GM12878 (cell line): ENCODE measurements around the gene MVP. TPM values are rescaled to one million over a fixed set of nuclear protein-coding genes. Genes with fewer than 3 reads are reported as not detected.

Experiments used
- BCL11A ChIP-seq: IDR thresholded peaks from 2 replicates; pipeline ENCODE4 v1.6.1; 2011; ENCODE audit warnings: low read depth, low read length
- CEBPZ ChIP-seq: fragments of 150-350 bp; IDR thresholded peaks from 2 replicates; pipeline ENCODE4 v1.6.1; 2016; ENCODE audit warnings: low read depth, low read length
- CHD2 ChIP-seq: IDR thresholded peaks from 2 replicates; pipeline ENCODE4 v1.6.1; 2011; ENCODE audit warnings: low read depth, low read length, improper control_type of control experiment, borderline replicate concordance
- CHD4 ChIP-seq: fragments of 200-600 bp; sonication (generic); IDR thresholded peaks from 2 replicates; pipeline ENCODE4 v1.6.1; 2016; ENCODE audit warnings: mild to moderate bottlenecking
- CREM ChIP-seq: IDR thresholded peaks from 2 replicates; pipeline ENCODE4 v1.6.1; 2014; ENCODE audit warnings: antibody characterized with exemption, low read depth
- EP300 ChIP-seq, 2 experiments: fragments of 150-350 bp in 1 of 2; IDR thresholded peaks; 2 replicates each; pipeline ENCODE4 v1.6.1; 2011 to 2012; ENCODE audit warnings: low read depth in 2 of 2, low read length in 2 of 2, borderline replicate concordance in 1 of 2, improper control_type of control experiment in 1 of 2, inconsistent platforms in 1 of 2; ENCODE audit not compliant: control insufficient read depth in 1 of 2
- FOS ChIP-seq: IDR thresholded peaks from 3 replicates; pipeline ENCODE4 v1.6.1; 2011; ENCODE audit warnings: borderline replicate concordance; ENCODE audit not compliant: insufficient read length; ENCODE audit errors: extremely low read depth
- IRF3 ChIP-seq: fragments of 450-650 bp; IDR thresholded peaks from 2 replicates; pipeline ENCODE4 v1.6.1; 2014; ENCODE audit warnings: mild to moderate bottlenecking
- IRF4 ChIP-seq: IDR thresholded peaks from 2 replicates; pipeline ENCODE4 v1.6.1; 2011; ENCODE audit warnings: low read depth, low read length
- KLF5 ChIP-seq: fragments of 450-650 bp; IDR thresholded peaks from 2 replicates; pipeline ENCODE4 v1.6.1; 2014; ENCODE audit warnings: mild to moderate bottlenecking; ENCODE audit not compliant: partially characterized antibody
- MEF2B ChIP-seq: fragments of 450-650 bp; IDR thresholded peaks from 2 replicates; pipeline ENCODE4 v1.6.1; 2018; ENCODE audit warnings: mild to moderate bottlenecking, moderate library complexity; ENCODE audit not compliant: partially characterized antibody, poor library complexity, severe bottlenecking
- MXI1 ChIP-seq: fragments of 150-350 bp; IDR thresholded peaks from 2 replicates; pipeline ENCODE4 v1.6.1; 2011; ENCODE audit warnings: low read depth, mild to moderate bottlenecking, inconsistent platforms, low read length, improper control_type of control experiment
- MYC ChIP-seq: IDR thresholded peaks from 2 replicates; pipeline ENCODE4 v1.6.1; 2011; ENCODE audit warnings: mild to moderate bottlenecking, low read length, moderate library complexity, inconsistent platforms; ENCODE audit not compliant: insufficient read depth, insufficient replicate concordance, insufficient read length, severe bottlenecking
- NFYA ChIP-seq: IDR thresholded peaks from 2 replicates; pipeline ENCODE4 v1.6.1; 2011; ENCODE audit warnings: low read depth, mild to moderate bottlenecking, low read length, improper control_type of control experiment, borderline replicate concordance
- NRF1 ChIP-seq: conservative IDR thresholded peaks from 2 replicates; pipeline ENCODE4 v1.6.1; 2011; ENCODE audit warnings: mild to moderate bottlenecking, low read depth, low read length, improper control_type of control experiment
- RFX5 ChIP-seq: IDR thresholded peaks from 2 replicates; pipeline ENCODE4 v1.6.1; 2011; ENCODE audit warnings: low read depth, low read length, improper control_type of control experiment
- ZNF217 ChIP-seq: fragments of 450-650 bp; IDR thresholded peaks from 2 replicates; pipeline ENCODE4 v1.6.1; 2017; ENCODE audit warnings: antibody characterized with exemption, mild to moderate bottlenecking
- polyA plus RNA-seq, 11 experiments: library from polyadenylated mRNA; depleted of rRNA in 4 of 11; unstranded in 6 of 11; stranded (reverse) in 5 of 11; fragments of >200 nt; fragmentation: Nextera tagmentation in 4 of 11; fragmentation: Illumina TruSeq in 1 of 11; extraction: Ambion mirVana in 4 of 11; extraction: Trizol in 1 of 11; gene quantifications; 1 replicate in 1 of 11; 2 replicates in 10 of 11; pipeline versions ENCODE4 v1.2.1 to v1.2.3, GENCODE V29; 2011 to 2016; ENCODE audit warnings: inconsistent platforms in 2 of 11, missing spikeins in 2 of 11, low read depth in 1 of 11
- total RNA-seq, 4 experiments: library from RNA; depleted of rRNA in 3 of 4; stranded (reverse); fragments of >200 nt in 3 of 4; fragmentation: Illumina TruSeq in 1 of 4; extraction: Trizol in 1 of 4; gene quantifications; 2 replicates each; pipeline versions ENCODE4 v1.2.1 to v1.2.3, GENCODE V29; 2013 to 2021
- TF ChIP-seq, protein P1 (sequence below): fragments of 450-650 bp; IDR thresholded peaks from 2 replicates; pipeline ENCODE4 v1.6.1; 2016; ENCODE audit warnings: mild to moderate bottlenecking, moderate library complexity, borderline replicate concordance
- TF ChIP-seq, protein P2 (sequence below): fragments of 450-650 bp; IDR thresholded peaks from 2 replicates; pipeline ENCODE4 v1.6.1; 2017; ENCODE audit warnings: low read depth, mild to moderate bottlenecking, moderate library complexity

Gene MVP
- total and polyA plus RNA-seq, 10 of the 15 experiments (the other 5 are each of a cell fraction or from before 2014, with no cell fraction given) = 0.98 to 74.2 (median 54.7) TPM

DNA sequence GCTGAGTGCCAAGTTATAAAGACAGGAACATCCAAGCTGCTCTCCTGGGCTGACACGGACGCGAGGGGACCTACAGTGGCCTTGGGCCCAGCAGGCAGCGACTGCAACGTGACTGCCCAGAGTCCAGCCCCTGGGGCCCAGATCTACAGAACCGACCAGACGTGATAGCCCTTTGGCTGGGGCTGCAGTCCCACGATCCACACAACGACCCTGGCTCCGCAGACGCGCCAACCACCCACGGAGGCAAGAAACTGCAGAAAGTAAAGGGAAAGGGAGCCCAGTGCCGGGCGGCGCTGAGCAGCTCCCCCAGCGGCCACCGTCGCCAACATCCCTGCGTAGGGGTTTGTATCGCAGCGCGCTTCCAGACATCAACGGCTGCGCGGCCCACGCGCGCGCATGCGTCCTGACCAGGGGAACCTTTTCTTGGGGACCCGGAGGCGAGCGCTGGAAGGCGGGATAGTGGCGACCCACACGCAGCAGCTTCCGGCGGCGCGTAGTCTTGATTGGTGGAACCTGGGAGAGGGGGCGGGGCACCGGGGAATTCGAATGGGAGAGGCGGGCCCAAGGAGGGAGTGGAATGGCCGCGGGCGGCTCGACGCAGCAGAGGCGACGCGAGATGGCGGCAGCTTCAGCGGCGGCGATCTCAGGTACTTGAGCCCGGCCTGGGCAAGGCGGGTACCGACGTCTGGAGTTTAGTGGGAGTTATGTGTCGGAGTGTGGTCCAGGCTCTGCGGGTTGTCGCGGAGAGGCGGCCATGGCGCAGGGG is 29.9 kb upstream of the MVP start, which contains the start of gene KIF22 (continued):
- TF ChIP-seq, protein P1, sequence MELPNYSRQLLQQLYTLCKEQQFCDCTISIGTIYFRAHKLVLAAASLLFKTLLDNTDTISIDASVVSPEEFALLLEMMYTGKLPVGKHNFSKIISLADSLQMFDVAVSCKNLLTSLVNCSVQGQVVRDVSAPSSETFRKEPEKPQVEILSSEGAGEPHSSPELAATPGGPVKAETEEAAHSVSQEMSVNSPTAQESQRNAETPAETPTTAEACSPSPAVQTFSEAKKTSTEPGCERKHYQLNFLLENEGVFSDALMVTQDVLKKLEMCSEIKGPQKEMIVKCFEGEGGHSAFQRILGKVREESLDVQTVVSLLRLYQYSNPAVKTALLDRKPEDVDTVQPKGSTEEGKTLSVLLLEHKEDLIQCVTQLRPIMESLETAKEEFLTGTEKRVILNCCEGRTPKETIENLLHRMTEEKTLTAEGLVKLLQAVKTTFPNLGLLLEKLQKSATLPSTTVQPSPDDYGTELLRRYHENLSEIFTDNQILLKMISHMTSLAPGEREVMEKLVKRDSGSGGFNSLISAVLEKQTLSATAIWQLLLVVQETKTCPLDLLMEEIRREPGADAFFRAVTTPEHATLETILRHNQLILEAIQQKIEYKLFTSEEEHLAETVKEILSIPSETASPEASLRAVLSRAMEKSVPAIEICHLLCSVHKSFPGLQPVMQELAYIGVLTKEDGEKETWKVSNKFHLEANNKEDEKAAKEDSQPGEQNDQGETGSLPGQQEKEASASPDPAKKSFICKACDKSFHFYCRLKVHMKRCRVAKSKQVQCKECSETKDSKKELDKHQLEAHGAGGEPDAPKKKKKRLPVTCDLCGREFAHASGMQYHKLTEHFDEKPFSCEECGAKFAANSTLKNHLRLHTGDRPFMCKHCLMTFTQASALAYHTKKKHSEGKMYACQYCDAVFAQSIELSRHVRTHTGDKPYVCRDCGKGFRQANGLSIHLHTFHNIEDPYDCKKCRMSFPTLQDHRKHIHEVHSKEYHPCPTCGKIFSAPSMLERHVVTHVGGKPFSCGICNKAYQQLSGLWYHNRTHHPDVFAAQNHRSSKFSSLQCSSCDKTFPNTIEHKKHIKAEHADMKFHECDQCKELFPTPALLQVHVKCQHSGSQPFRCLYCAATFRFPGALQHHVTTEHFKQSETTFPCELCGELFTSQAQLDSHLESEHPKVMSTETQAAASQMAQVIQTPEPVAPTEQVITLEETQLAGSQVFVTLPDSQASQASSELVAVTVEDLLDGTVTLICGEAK = peak; percentile 98
- TF ChIP-seq CREM (peak; percentile 74), CHD2 (peak; percentile 88), MYC (peak; percentile 48), BCL11A (no peak), NFYA (no peak), IRF3 (peak; percentile 73), IRF4 (no peak), NRF1 (peak; percentile 95), MEF2B (no peak), KLF5 (peak; percentile 53), CEBPZ (no peak), RFX5 (no peak; the same call in 1 of the 2 replicates), FOS (no peak), CHD4 (no peak), ZNF217 (no peak), MXI1 (peak; percentile 84), EP300 (IDR thresholded peaks at IDR 0.05; ENCODE audit: borderline replicate concordance in 1 of 2, control insufficient read depth in 1 of 2, low read depth in 2 of 2, low read length in 2 of 2) (no peak)
- TF ChIP-seq, protein P2, sequence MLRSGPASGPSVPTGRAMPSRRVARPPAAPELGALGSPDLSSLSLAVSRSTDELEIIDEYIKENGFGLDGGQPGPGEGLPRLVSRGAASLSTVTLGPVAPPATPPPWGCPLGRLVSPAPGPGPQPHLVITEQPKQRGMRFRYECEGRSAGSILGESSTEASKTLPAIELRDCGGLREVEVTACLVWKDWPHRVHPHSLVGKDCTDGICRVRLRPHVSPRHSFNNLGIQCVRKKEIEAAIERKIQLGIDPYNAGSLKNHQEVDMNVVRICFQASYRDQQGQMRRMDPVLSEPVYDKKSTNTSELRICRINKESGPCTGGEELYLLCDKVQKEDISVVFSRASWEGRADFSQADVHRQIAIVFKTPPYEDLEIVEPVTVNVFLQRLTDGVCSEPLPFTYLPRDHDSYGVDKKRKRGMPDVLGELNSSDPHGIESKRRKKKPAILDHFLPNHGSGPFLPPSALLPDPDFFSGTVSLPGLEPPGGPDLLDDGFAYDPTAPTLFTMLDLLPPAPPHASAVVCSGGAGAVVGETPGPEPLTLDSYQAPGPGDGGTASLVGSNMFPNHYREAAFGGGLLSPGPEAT = peak; percentile 86
